ENCODE measurements around the gene SNRPA.

- TF ChIP-seq, protein P1, sequence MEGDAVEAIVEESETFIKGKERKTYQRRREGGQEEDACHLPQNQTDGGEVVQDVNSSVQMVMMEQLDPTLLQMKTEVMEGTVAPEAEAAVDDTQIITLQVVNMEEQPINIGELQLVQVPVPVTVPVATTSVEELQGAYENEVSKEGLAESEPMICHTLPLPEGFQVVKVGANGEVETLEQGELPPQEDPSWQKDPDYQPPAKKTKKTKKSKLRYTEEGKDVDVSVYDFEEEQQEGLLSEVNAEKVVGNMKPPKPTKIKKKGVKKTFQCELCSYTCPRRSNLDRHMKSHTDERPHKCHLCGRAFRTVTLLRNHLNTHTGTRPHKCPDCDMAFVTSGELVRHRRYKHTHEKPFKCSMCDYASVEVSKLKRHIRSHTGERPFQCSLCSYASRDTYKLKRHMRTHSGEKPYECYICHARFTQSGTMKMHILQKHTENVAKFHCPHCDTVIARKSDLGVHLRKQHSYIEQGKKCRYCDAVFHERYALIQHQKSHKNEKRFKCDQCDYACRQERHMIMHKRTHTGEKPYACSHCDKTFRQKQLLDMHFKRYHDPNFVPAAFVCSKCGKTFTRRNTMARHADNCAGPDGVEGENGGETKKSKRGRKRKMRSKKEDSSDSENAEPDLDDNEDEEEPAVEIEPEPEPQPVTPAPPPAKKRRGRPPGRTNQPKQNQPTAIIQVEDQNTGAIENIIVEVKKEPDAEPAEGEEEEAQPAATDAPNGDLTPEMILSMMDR (IDR thresholded peaks at IDR 0.05; ENCODE audit: poor library complexity) = peak; percentile 85
- TF ChIP-seq EZH2 (IDR thresholded peaks at IDR 0.05; ENCODE audit: borderline replicate concordance) = no peak
Observed at GRCh38 chr19:40806423-40807146, 55.6 kb downstream of the SNRPA start.
